Kidney (tissue), 14 donors: ENCODE measurements around the gene ENOX1. TPM values are rescaled to one million over a fixed set of nuclear protein-coding genes. Genes with fewer than 3 reads are reported as not detected.
A peak's percentile ranks its signal among the peaks of the same experiment; 100 is the strongest.

Source experiments
- DNase-seq, 5 donors: peaks; one replicate each; pipeline ENCODE4 v3.0.0-alpha.2; 2013 to 2020
- FAIRE-seq: peaks from 2 replicates; lab custom pipeline; 2012; peaks lifted over from hg19 to GRCh38; lab: Jason Lieb, UNC
- H3K27ac ChIP-seq, 2 donors: one replicate each; pipeline ENCODE4 v1.7.0; 2013; ENCODE audit warnings: low read depth in 2 of 2, low read length in 2 of 2, inconsistent platforms in 1 of 2
- H3K27me3 ChIP-seq: one replicate; pipeline ENCODE4 v1.7.1; 2013; ENCODE audit warnings: low read length, inconsistent platforms; ENCODE audit not compliant: control insufficient read depth, insufficient read depth
- H3K36me3 ChIP-seq, 3 donors: one replicate each; pipeline versions ENCODE4 v1.7.0 to v1.7.1; 2013; ENCODE audit warnings: low read length in 3 of 3, control low read depth in 1 of 3, inconsistent platforms in 1 of 3; ENCODE audit not compliant: insufficient read depth in 3 of 3, control insufficient read depth in 2 of 3
- H3K4me1 ChIP-seq, 3 donors: one replicate each; pipeline versions ENCODE4 v1.7.0 to v1.7.1; 2013; ENCODE audit warnings: low read length in 3 of 3, inconsistent platforms in 1 of 3, low read depth in 1 of 3; ENCODE audit not compliant: control insufficient read depth in 2 of 3, insufficient read depth in 2 of 3
- H3K4me3 ChIP-seq, 3 donors: one replicate each; pipeline versions ENCODE4 v1.7.0 to v1.8.1; 2013; ENCODE audit warnings: low read length in 3 of 3, control low read depth in 1 of 3, inconsistent platforms in 1 of 3
- H3K9ac ChIP-seq, 3 donors: one replicate each; pipeline versions ENCODE4 v1.7.0 to v1.7.1; 2013; ENCODE audit warnings: low read length in 3 of 3, control low read depth in 1 of 3, inconsistent platforms in 1 of 3
- H3K9me3 ChIP-seq, 3 donors: one replicate each; pipeline versions ENCODE4 v1.7.0 to v1.7.1; 2013; ENCODE audit warnings: low read length in 3 of 3, control low read depth in 1 of 3, inconsistent platforms in 1 of 3; ENCODE audit not compliant: control insufficient read depth in 2 of 3, insufficient read depth in 1 of 3
- CTCF ChIP-seq: IDR thresholded peaks from 3 replicates; pipeline ENCODE4 v1.5.1; 2012; ENCODE audit warnings: mild to moderate bottlenecking, moderate library complexity, borderline replicate concordance; ENCODE audit not compliant: insufficient read depth; ENCODE audit errors: extremely low read depth
- intact Hi-C: fragments of 100-400 bp; cut with DNase I; formaldehyde crosslinking; loops from one replicate; pipeline ENCODE4 v1.11.1; 2022
- polyA plus RNA-seq: library from polyadenylated mRNA; stranded (reverse); fragments of 350-450 nt; fragmentation: Illumina TruSeq; extraction: RNeasy Lipid Tissue Mini Kit (QIAGEN cat#74804); gene quantifications from one replicate; pipeline ENCODE4 v1.2.3, GENCODE V29; 2014; ENCODE audit warnings: low read depth, low replicate concordance; ENCODE audit not compliant: insufficient read depth
- total RNA-seq: library from RNA; stranded (reverse); fragmentation: NEBNext Ultra II Directional; extraction: Animal tissue kit (Norgen Biotek cat#: 25700); gene quantifications from one replicate; pipeline ENCODE4 v1.2.1, GENCODE V29; 2021
- donor health status: control.
- donor health status: control.
- donor health status: control.
- donor health status: control.
- donor health status: control.
- donor health status: DM: yes; HTN: yes; CAD: no.
- donor health status: Normal renal cell carcinoma (clear cell type).

Gene ENOX1
- total and polyA plus RNA-seq, 2 donors from 2014 or later: 4.9 to 6.8 TPM

DNA sequence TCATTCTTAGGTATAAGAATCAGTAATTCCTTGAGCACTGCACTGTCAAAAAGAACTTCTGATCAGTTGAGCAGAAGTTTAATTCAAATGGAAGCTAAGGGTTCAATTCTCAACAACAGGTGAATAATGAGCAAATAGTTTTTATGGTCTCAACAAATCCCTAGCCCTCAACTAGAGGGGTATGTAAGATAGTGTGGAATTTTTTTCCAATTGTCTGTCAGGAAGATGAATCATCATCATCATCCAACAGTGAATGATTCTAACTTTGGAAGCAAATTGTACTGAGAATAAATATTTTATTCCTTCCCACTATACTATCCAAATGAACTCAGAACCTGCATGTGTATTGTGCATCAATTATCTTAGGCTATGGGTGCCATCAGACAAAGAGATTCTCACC, 372.7 kb downstream of the ENOX1 start:
- no peak for TF ChIP-seq CTCF
- Histone ChIP-seq H3K27ac (no peak overlapping the region), H3K9me3 (no peaks in the 10 kb centered on the region), H3K9ac (no peak overlapping the region), H3K4me1 (peaks cover 0 to 3% (median 0%) of the 10 kb centered on the region in 3 donors), H3K36me3 (no peaks in the 10 kb centered on the region), H3K4me3 (no peak overlapping the region), H3K27me3 (no peaks in the 10 kb centered on the region)
- intact Hi-C loops: no loop called here
- DNase-seq: no peak
- no peak for FAIRE-seq

GRCh38 chr13:43411741-43412140, 375.0 kb downstream of the ENOX1 start:
- no peak for FAIRE-seq

DNA sequence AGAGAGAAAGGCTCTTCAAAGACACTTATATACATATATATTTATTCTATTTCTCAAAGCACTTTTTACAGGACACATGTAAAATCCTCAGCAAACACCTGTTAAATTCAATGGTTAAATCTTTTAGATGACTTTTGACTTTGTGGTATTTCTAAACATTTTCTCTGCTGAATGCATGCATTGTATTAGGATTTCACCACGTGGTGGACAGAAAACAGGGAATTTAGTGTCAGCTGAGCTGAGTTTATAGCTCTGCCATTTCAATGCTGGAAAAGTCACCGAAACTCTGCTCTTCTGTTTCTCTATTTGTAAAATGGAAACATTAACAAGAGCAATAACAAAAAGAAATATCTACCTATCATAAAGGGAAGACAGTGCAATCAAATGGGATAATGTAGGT, 375.6 kb downstream of the ENOX1 start:
- no peak for TF ChIP-seq CTCF
- H3K27ac ChIP-seq: no peak overlapping the region
- H3K9me3 ChIP-seq: no peaks in the 10 kb centered on the region
- DNase-seq (no peak), FAIRE-seq (no peak)
- no peaks in the 10 kb centered on the region for H3K36me3 ChIP-seq
- intact Hi-C loops: no loop called here
- H3K4me1 ChIP-seq: peaks cover 0 to 3% (median 0%) of the 10 kb centered on the region in 3 donors
- no peaks in the 10 kb centered on the region for H3K27me3 ChIP-seq
- no peak overlapping the region for H3K9ac ChIP-seq
- H3K4me3 ChIP-seq: no peak overlapping the region

More at GRCh38 chr13:43411741-43412140, 375.0 kb downstream of the ENOX1 start:
- no peak for TF ChIP-seq CTCF
- no peak overlapping the region for H3K27ac ChIP-seq
- DNase-seq: peak in 1 of 5 donors; percentile 50
- no peaks in the 10 kb centered on the region for H3K36me3 ChIP-seq
- H3K4me1 ChIP-seq: peaks cover 0 to 3% (median 0%) of the 10 kb centered on the region in 3 donors
- no peak overlapping the region for H3K9ac ChIP-seq
- no peaks in the 10 kb centered on the region for H3K27me3 ChIP-seq
- H3K9me3 ChIP-seq: no peaks in the 10 kb centered on the region
- intact Hi-C loops: no loop called here
- no peak overlapping the region for H3K4me3 ChIP-seq

DNA sequence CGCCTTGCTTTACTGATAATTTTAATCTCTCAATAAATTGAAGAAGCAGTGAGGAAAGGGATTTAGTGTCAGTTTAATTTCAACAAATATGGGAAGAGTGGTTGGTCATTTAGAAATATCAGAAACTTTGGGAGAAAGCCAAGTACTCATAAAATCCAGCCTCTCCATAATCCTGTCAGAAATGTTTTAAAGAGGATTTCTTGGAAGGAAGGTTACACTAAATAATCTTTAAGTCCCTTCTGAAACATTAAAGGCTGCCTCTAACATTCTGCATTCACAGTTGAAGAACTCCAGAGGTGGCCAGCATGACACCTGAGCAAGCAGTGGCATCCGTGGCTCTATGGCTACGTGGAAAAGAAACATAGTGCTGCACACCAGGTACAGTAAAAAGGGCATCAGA, 378.5 kb downstream of the ENOX1 start:
- no peaks in the 10 kb centered on the region for H3K9me3 ChIP-seq
- H3K27ac ChIP-seq: no peak overlapping the region
- no peak overlapping the region for H3K9ac ChIP-seq
- H3K36me3 ChIP-seq: no peaks in the 10 kb centered on the region
- intact Hi-C loops: no loop called here
- H3K4me1 ChIP-seq: peaks cover 0 to 3% (median 0%) of the 10 kb centered on the region in 3 donors
- no peak for TF ChIP-seq CTCF
- FAIRE-seq (no peak), DNase-seq (no peak)
- H3K4me3 ChIP-seq: no peak overlapping the region
- H3K27me3 ChIP-seq: no peaks in the 10 kb centered on the region
